IPS-NIHi11 (cell line): ENCODE measurements around the gene STOML3.
"Not testable (repeated sequence)": the region's sequence is repeated elsewhere in the genome, so short reads cannot be mapped to it uniquely, and the experiment has no call there.

Experiments
- DNase-seq: peaks from one replicate; pipeline ENCODE4 v3.0.0; 2012; ENCODE audit warnings: mixed read lengths, low spot score

Gene STOML3

DNA sequence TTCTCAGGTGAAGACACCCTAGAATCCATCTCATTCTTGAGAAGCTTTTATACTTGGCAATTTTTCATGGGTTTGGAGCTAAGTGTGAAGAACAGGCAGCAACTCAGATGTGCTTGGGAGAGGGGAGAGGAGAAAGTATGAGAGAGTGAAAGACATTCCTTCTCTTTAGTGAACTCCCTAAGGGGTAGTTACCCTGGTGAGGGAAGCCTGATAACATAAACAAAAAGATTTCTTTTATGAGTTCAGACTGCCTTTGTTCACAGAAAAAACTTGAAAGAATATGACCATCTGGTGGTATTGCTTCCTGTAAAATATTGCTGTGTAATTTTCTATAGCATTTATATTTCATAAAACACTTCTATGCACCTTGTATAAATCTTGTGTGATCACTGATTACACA lies at the start of gene STOML3:
STOML3 (minus strand) TSS at position 139 of the 400 bp plus-strand sequence; CDS start at position 29, 110 bp downstream.
- DNase-seq = no peak

DNA sequence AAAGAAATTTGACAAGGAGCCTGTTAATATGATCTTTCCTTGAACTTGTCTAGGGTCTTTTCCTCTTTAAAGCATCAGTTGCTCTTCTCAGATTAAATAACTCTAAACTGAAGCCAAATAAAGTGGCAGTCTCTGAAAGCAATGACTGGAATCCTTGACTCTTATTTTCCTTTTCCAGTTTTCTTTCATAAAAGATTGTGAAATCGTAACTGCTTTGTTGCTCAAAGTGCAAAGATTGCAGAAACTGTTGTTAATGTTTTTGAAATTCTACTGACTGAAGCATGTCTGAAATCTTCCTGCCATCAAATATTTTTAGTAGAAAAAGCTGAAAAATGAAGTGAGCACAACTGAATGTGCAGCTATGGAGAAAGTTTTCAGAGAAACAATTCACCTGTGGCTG lies 49.6 kb upstream of the STOML3 start:
- no peak for DNase-seq

- no peak for DNase-seq
These were observed 48.4 kb upstream of the STOML3 start for GRCh38 chr13:39039041-39039440.

DNA sequence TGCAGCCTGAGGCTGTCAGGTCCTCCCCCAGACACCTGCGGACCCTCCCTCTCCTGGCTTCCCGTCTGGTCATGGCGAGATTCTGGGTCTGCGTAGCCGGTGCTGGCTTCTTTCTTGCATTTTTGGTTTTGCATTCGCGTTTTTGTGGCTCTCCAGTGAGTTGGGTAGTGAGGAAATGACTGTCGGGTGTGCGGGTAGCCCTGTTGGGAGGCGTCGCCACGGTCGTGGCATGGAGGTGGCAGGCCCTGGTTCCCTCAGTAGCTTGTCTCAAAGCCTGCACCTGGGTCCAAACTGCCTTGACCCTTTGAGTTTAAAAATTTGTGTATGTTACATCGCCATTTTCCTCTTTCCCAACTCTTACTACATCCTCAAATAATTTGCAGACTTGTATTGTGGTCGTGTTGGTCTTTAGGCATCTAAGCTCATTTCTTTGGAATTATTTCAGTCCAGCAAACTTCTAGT lies 48.0 kb upstream of the STOML3 start:
- no peak for DNase-seq

- peak; percentile 80 for DNase-seq
These were observed 47.4 kb upstream of the STOML3 start, which contains the start of the genes NHLRC3 and PROSER1 for GRCh38 chr13:39037880-39038568. TSS of gene NHLRC3 (plus strand) at chr13:39038456. CDS start at chr13:39038640, 184 bp downstream. TSS of gene PROSER1 (minus strand) at chr13:39038089. CDS start at chr13:39037242, 847 bp downstream.

DNA sequence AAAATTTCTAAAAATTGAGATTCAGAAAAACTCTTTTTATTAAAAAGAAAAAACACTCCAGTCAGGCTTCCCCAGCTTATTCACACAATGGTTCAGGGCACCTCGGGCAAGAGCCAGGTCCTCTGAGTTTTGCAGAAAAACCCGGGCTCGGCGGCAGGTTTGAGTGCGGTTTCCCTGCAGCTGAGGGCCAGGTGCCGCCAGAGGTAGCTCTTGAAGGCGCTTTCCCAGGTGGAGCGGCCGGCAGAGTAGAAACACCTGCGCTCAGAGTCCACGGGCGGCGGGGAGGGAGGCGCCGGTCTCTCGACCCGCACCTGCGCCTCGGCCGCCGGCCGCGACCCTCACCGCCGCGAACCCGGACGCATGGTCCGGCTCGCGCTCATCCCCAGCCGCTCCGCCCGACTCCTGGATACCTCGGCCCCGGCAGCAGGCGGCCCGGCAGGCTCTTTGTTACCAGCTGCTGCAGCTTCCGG lies 46.8 kb upstream of the STOML3 start:
- no peak for DNase-seq

DNA sequence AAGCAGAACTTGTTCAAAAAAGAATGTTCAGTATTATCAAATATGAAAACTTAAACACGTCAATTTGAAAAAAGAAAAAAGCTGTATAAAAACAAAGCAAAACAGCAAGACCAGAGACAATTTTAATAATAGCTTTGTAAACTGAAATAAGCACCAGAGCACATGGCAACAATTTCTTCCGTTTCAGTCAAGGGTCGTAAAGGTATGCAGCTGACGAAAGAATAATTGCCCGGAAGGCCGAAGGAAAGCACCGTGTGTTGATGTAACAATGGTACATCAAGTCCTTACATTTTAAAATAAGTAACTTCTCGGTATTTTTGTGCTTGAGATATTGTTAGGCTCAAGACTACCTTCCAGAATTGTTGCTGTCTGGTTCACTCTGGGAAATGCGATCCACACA lies 45.6 kb upstream of the STOML3 start:
- no peak for DNase-seq

DNA sequence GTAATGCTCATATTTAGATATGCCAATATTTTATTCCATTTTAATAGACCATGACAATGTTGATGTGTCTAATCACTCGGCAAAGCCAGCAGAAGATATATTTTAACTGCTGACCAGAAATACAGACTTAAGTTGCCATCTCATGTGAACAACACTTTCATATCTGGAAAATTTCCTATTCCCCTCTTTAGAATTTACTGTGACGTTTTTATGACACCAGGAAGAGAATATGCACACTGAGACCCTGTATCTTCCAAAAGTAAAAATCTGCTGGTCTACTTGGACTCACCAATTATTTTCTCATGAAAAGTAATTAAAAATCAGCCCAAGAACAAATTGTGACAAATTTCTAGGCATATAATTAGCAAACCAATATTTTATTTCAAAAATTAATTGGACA lies 45.2 kb upstream of the STOML3 start:
- DNase-seq = no peak

DNA sequence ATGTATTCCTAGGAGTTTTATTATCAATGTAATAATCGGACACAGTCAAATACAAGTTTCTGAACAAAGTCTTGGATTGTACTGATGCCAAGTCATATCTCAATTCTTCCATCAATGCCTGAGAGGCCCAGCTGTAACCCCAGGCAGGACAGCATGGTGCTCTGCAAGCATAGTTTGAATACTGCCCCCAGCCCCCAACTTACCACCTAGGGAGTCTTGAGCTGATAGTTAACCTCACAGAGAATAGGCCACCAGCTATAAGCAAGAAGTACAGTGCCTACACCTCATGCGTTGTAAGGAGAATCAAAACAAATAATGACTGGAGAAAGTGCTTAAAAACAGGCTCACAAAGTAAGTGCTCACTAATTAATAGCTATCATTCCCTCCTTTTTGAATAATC lies 44.6 kb upstream of the STOML3 start:
- no peak for DNase-seq

DNA sequence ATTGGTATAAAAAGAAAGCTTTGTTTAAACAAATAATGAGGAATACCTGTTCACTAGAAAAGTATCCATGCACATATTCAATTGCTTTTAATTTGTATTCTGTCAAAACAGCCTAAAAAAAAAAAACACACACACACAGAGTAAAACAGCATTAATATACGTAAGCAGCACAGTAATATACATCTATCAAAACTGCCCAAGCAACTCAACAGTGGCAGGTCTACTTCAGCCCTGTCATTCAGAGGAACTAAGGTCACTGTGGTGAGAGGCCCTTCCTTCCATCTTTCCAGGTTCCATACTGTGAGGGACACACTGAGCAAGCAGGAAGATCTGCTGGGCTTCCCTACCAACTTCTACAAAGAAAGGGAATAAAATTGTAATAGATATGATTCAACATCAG lies 43.5 kb upstream of the STOML3 start:
- no peak for DNase-seq

GRCh38 chr13:39032150-39032549 lies 41.5 kb upstream of the STOML3 start:
- no peak for DNase-seq

- DNase-seq = no peak
These were observed 34.8 kb upstream of the STOML3 start for GRCh38 chr13:39025433-39025839.

DNA sequence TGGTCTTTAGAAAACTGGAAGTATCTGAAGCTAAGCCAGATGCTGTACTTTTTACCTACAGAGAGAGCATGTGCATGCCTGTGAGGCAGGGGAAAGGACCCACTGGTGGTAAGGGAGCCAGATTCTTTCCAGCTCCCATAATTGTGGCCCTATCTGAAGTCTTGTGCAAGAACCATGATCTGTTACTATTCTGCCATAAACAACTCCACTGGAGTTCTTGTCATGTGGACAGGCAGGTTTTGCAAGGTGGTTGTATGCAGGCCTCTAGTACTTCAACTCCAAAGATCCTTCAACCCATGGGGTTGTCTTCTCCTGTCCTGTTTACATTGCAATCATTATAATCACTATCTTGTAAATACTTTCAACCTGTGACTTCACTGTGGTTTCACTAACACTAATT lies 33.1 kb upstream of the STOML3 start:
- no peak for DNase-seq

- DNase-seq = peak; percentile 26
These were observed 32.7 kb upstream of the STOML3 start for GRCh38 chr13:39023316-39023715.

DNA sequence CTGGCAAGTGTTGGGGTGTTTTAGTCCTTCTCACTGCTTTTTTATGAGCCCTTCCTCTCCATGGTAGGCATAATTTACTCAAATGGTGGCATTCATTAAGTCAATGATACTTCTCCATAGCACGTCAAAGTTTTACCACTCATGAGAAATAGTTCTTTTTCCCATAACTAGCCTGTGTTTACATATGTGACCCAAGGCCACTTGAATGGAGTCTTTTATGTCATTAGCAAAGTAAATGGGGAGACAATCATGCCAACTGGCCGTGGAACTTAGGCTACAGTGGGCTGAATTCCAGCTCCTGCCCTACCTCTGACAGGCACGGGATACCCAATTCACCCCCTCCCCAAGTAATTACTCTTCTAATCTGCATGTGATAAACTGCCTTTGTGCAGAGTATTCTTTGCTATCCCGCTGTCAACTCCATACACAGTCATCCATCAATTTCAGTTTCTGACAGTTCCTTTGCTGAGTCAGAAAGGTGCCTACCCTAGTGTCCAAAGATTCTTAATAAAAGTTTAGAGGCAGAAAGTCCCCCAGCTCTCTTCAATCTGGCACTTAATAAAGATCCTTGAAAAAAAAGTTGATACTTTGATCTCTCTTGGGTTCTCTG lies 30.3 kb upstream of the STOML3 start:
- no peak for DNase-seq

DNA sequence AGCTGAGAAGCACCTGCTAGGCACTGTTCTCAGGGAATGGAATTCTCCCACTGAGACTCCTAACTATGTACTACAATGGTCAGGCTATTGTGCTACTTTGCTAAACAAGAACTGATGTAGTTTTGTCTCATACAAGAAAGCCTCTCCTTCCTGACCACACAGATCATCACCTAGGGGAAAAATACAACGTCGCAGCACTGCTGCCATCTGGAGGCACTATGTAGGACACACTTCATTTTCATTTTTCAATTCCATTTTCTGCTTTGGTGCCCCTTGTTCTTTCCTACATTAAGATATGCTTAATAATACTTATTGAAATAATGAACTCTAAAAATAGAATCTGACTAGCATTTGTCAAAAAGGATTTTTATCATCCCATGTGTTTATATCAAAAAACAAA lies 26.2 kb upstream of the STOML3 start:
- DNase-seq = peak; percentile 38

- DNase-seq = no peak
These were observed 25.5 kb upstream of the STOML3 start for GRCh38 chr13:39016087-39016486.

DNA sequence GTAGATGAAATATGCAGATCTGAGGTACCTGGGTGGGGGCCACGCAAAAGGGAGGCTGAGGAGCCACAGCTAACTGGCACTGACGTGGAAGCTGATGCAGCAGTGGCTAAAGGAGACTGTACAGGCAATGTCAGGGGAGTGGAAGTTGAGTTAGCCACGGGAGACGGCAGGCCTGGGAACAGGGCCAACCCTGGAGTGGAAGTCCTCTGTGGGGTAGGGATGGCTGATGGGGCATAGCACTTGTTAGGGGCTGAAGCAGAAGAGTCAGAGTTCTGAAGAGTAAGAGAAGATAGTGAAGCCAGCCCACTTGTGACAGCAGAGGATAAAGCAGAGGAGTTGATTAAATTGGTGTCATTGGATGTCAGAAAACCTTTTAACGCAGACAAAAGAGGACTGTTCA lies 22.8 kb upstream of the STOML3 start:
- DNase-seq = no peak

DNA sequence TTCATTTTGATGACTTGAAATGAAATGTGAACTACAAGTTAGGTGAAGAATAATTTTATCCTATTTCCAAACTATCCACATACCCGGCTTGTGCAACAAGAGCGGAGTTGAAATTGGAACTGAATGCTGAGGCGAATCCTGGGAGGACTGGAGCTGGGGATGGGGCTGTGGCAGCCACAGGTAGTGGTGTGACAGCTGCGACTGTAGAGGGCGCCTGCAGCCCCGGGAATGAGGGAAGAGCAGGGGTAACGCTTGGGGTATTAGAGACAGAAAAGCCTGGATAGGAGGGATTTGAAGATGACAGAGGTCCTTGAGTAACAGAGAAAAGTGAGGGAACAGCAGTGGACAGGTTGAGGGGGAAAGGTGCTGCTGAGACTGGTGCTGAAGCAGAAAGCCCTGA lies 22.0 kb upstream of the STOML3 start:
- DNase-seq = peak; percentile 71

GRCh38 chr13:39006371-39007111 lies 15.9 kb upstream of the STOML3 start:
- DNase-seq = not testable (repeated sequence)

DNA sequence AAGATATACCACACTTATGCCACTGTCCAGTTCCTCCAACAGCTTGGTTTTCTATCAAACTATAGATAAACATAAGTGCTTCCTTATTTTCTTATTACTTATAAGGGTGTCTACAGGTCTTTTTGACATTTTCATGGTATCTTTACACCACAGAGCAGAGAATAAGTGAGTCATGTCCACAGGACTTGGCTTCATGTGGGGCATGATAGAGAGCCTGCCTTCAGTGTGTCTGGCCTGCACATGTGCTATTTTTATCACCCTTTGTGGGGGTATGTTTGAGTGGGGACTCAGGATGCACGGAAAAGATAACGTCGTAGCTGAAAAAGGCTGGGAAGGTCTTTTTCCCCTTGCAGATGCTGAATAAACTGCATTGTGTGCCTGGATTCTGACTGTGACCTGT lies 8.1 kb upstream of the STOML3 start:
- DNase-seq = no peak

DNA sequence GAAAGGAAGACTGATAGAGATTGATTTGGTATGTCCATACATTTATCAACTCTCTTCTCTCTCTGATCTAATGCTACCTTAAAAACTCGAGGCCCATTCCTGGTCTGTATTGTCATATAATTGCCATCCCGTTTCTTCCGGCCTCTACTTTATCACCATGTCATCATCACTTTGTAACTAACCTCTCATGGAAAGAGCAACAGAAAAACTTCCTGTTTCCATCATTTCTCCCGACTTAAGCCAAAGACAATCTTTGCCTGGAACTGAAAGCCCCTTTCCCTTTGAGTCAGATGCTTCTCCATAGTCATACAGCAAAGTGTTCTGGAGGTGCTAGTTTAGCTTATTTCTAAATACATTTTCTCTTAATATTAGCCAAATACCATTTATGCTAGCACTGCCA lies 2.8 kb upstream of the STOML3 start:
- no peak for DNase-seq

DNA sequence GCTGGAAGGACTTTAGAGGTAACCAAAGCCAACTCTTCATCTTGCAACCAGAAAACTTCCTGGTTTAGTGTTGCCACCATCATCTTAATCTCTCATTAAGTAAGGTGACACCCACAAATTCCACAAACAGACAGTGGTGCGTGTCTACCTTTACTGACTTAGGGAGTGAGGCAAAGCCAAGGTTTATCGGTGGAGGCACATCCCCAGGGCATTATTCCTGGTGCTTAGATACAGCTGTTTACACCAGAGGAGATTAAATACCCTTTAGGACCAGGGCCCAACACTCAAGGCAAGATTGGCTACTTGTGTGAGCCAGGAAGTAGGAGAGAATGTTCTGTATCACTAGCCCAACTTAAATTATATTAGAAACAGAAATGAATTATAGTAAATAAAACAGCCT lies 9.5 kb downstream of the STOML3 start:
- no peak for DNase-seq
